Activated T-helper 2 cell treated with anti-CD3 and anti-CD28 coated beads, Interferon-gamma antibody, Interleukin-2, Interleukin-4, amounts not matched to agents 10 μg/mL and 5 μg/mL and 100 μg/mL, durations not matched to agents 14 hours and 24 hours and 36 hours (primary cell): Measurements from ENCODE around the gene REEP6. TPM values are rescaled to one million over a fixed set of nuclear protein-coding genes. Genes with fewer than 3 reads are reported as not detected.
A peak's percentile ranks its signal among the peaks of the same experiment; 100 is the strongest.

Experiments used
- DNase-seq: peaks from one replicate; pipeline ENCODE4 v3.0.0; 2021; ENCODE audit warnings: low spot score
- H3K27ac Mint-ChIP-seq: one replicate; pipeline ENCODE4 v1.8.0; 2021; ENCODE audit warnings: mixed read lengths
- H3K27me3 Mint-ChIP-seq: one replicate; pipeline ENCODE4 v1.8.0; 2021; ENCODE audit warnings: low read depth, mixed read lengths
- H3K36me3 Mint-ChIP-seq: one replicate; pipeline ENCODE4 v1.8.0; 2021; ENCODE audit warnings: low read depth, mixed read lengths
- H3K4me1 Mint-ChIP-seq: one replicate; pipeline ENCODE4 v1.8.0; 2021; ENCODE audit warnings: low read depth, mixed read lengths
- H3K4me3 Mint-ChIP-seq: one replicate; pipeline ENCODE4 v1.8.0; 2021; ENCODE audit warnings: low read depth, mild to moderate bottlenecking, moderate library complexity, mixed read lengths
- H3K9me3 Mint-ChIP-seq: one replicate; pipeline ENCODE4 v1.8.0; 2021; ENCODE audit warnings: mixed read lengths
- intact Hi-C: fragments of 100-400 bp; cut with micrococcal nuclease; formaldehyde crosslinking; loops from one replicate; pipeline ENCODE4 v1.15.1; 2023
- total RNA-seq: library from RNA; stranded (reverse); gene quantifications from 2 replicates; pipeline ENCODE4 v1.2.3, GENCODE V29; 2022

REEP6 gene
- total RNA-seq: 1.6 and 2.1 TPM in 2 replicates

DNA sequence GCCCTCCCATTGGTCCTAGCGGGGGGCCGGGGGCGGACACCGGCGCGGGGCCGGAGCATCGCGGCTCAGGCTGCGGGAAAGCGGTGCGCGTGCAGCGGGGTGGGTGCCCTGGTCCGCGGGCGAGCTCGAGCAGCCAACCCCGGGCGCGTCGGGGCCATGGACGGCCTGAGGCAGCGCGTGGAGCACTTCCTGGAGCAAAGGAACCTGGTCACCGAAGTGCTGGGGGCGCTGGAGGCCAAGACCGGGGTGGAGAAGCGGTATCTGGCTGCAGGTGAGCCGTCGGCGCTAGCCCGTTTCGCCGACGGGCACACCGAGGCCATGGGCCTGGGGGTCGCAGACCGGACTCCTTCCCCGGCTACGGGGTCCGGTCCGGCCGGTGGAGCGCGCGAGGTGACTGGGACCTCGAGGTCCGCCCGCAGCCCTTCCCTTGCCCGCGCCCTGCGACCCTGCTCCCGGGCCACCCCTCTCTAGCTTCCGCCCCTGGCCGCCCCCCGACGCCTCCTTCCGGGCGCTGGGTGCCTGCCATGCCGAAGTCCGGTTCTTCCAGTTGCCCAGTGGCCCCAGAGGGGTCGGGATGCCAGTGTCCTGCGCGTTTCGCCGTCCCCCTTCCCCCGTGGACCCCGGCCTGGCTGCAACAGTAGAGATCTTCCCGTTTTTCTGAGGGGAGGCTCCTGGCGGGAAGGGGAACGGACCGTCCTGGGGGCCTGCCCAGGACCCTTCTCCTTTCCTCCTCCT, at the start of gene REEP6:
Gene REEP6 (plus strand): TSS at position 68 of the 735 bp plus-strand sequence. CDS start 89 bp downstream, at position 157.
- H3K27ac Mint-ChIP-seq: peak within 1 kb of the TSS; percentile 81
- no peak for DNase-seq
- H3K27me3 Mint-ChIP-seq: peaks cover 9% of the 10 kb centered on the region
- H3K9me3 Mint-ChIP-seq: no peaks in the 10 kb centered on the region
- no peaks in the 10 kb centered on the region for H3K36me3 Mint-ChIP-seq
- H3K4me3 Mint-ChIP-seq: peak within 1 kb of the TSS; percentile 81
- H3K4me1 Mint-ChIP-seq: peaks cover 11% of the 10 kb centered on the region
- intact Hi-C loops: no loop called here

DNA sequence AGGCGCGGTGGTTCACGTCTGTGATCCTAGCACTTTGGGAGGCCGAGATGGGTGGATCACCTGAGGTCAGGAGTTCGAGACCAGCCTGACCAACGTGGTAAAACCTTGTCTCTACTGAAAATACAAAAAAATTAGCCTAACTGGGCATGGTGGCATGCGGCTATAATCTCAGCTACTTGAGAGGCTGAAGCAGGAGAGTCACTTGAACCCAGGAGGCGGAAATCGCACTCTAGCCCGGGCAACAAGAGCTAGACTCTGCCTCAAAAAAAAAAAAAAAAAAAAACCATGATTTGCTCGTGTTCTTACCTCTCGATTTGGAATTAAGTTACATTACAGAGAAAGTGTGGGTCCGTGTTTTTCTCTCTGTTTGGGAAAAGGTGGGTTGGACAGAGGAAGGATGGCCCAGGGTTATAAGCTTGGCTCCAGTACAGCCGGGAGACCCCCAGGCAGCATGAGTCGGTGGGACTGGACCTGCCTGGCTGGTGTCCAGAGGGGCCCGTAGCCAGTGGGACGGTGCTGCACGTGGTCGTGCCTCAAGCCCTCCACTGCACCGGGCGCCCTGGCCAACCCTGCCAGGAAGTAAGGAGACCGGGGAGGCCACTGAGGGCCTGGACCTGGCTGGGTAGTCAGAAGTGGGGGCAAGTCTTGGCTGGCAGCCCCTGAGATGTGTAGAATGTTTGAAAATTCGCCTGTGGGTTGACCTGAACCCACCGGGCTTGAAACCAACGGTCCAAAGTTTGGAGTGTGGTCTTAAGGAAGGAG, 49.1 kb upstream of the REEP6 start:
- Mint-ChIP-seq H3K36me3 (peaks cover 48% of the 10 kb centered on the region), H3K27me3 (peaks cover 3% of the 10 kb centered on the region), H3K9me3 (no peaks in the 10 kb centered on the region), H3K4me3 (peak overlapping the region; percentile 56), H3K4me1 (peaks cover 15% of the 10 kb centered on the region), H3K27ac (no peak overlapping the region)
- no peak for DNase-seq
- intact Hi-C loops: loop anchor here (10.0 kb wide), 1 partner anchor 73 kb away; the partner anchor contains the start of gene ADAMTSL5

DNA sequence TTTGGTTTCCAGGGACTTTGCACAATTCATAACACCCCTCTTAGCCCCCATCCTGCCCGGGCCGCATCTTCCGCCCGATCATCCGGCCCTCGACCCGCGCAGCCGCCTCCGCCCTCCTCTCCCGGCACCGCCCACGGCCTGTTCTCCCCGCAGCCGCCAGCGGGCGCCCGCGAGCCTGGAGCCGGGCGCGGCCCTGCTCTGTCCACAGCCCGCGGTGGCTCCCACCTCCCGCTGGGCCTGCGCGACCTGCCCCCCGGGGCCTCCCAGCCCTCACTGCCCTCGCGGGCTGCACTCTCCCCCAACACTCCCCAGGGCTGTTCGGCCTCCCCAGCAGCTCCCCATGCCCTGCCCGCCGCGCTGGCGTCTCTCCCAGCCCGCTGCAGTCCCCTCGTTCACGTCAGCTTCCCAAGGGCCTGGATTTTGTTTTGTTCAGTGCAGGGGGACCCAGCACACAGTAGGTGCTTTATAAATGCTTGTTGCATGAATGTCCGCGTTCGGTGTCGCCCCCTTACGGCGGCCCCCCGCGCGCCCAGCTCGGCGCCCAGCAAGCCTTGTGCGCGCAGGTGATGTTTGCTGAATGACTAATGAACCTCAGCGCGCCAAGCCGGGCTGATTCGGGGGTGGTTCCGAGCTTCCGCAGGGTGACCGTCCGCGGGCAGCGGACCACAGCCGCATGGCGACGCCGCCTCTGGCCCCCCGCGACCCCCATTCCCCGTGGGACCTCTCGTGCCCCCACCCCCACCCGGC, 45.6 kb upstream of the REEP6 start:
- peak; percentile 78 for DNase-seq
- no peak overlapping the region for H3K27ac Mint-ChIP-seq
- peaks cover 24% of the 10 kb centered on the region for H3K27me3 Mint-ChIP-seq
- H3K4me3 Mint-ChIP-seq: peak overlapping the region; percentile 63
- H3K4me1 Mint-ChIP-seq: peaks cover 4% of the 10 kb centered on the region
- peaks cover 25% of the 10 kb centered on the region for H3K36me3 Mint-ChIP-seq
- H3K9me3 Mint-ChIP-seq: no peaks in the 10 kb centered on the region
- intact Hi-C loops: loop anchor here (10.0 kb wide), 1 partner anchor 69 kb away; the partner anchor contains the start of gene ADAMTSL5

DNA sequence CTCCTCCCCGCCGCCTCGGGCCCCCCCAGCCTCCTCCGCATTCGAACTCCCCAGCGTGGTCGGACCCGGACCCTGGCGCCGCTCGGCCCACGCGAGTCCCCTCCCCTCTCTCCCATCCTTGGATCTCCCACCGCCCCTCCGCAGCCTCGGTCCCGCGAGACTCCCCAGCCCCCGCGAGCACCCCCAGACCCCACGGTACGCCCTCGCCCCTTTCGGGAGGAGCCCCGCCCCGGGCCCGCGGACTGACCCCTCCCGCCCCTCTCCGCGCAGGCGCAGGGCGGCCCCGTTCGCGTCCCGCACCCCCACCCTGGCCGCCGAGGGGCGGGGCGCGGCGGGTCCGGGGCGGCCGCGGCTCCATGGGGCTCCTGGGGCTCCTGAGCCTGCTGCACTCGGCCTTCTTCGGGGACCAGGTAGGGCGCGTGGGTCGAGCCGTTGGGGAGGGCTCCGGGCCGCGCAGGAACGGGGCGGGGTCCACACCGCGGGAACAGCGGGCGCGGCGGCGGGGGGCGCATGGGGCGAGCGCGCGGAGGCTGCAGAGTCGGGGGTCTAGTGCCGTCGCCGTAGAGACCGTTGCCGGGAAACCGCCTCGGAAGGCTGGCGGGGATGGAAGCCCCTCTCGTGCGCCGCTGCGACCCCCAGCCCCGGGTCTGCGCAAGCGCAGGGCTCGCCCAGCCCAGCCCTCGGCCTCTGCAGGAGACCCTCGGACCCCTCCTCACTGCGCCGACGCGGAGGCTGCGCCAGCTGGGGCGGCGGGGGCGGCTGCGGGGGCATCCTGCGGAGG, 44.9 kb upstream of the REEP6 start:
- H3K9me3 Mint-ChIP-seq: no peaks in the 10 kb centered on the region
- peaks cover 2% of the 10 kb centered on the region for H3K4me1 Mint-ChIP-seq
- H3K27me3 Mint-ChIP-seq: peaks cover 32% of the 10 kb centered on the region
- no peak for DNase-seq
- intact Hi-C loops: loop anchor here (10.0 kb wide), 1 partner anchor 69 kb away; the partner anchor contains the start of gene ADAMTSL5
- peaks cover 17% of the 10 kb centered on the region for H3K36me3 Mint-ChIP-seq
- no peak overlapping the region for H3K4me3 Mint-ChIP-seq
- H3K27ac Mint-ChIP-seq: no peak overlapping the region

DNA sequence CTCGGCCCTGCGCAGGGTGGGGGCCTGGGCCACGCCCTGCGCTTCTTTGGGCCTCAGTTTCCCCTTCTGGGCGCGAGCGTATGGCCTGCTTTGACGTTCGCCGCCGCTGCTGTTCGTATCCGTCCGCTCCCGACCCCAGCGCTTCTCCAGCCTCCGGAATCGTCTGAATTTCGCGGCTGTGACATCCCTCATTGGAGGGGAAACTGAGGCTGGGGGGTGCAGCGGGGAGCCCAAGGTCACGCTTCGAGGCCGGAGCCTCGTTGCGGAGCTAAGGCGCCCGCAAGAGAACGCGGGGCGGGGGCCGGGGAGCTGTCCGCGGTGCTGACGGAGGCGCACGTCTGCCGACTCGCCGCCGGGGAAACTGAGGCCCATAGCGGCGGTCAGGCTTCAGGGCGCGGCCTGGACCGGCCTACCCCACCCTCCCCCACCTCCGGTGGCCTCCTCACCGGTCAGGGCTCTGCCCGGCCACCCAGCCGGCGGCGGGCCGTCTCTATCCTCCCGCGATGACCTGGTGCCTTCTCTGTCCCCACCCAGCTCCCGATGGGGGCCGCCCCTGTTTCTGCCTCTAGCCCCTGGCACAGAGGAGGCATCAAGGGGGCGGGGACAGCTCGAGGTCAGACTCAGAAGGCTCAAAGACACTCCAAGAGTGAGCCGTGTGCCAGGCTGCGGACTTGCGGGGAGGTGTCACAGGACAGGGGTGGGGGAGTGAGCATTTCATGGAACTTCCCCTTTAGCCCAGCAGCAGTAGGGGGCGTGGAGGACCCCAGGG, 44.1 kb upstream of the REEP6 start:
- Mint-ChIP-seq H3K36me3 (peaks cover 10% of the 10 kb centered on the region), H3K27me3 (peaks cover 37% of the 10 kb centered on the region), H3K27ac (no peak overlapping the region), H3K9me3 (no peaks in the 10 kb centered on the region), H3K4me1 (peaks cover 2% of the 10 kb centered on the region), H3K4me3 (no peak overlapping the region)
- intact Hi-C loops: loop anchor here (10.0 kb wide), 1 partner anchor 68 kb away; the partner anchor contains the start of gene ADAMTSL5
- no peak for DNase-seq

DNA sequence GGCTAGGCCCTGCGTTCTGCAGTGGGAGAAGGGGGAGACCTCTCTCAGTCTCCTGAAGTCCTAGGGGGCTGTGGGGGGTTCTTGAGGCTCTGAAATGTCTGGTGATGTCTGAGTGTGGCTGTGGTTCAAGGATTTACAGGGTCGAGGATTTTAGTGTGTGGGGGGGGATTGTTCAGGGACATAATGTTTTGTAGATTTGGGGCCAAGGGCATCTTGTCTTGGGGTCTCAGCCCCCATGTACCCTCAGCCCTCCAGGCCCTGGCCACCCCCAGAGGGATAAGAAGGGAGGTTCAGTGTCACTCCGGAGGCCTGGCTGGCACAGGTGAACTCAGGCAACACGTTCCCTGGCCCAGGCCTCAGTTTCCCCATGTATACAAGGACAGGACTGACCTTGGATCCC, 43.5 kb upstream of the REEP6 start:
- Mint-ChIP-seq H3K9me3 (no peaks in the 10 kb centered on the region), H3K36me3 (peaks cover 4% of the 10 kb centered on the region), H3K4me3 (no peak overlapping the region), H3K4me1 (peaks cover 2% of the 10 kb centered on the region), H3K27ac (no peak overlapping the region), H3K27me3 (peaks cover 39% of the 10 kb centered on the region)
- DNase-seq: no peak
- intact Hi-C loops: loop anchor here (10.0 kb wide), 1 partner anchor 67 kb away; the partner anchor contains the start of gene ADAMTSL5

DNA sequence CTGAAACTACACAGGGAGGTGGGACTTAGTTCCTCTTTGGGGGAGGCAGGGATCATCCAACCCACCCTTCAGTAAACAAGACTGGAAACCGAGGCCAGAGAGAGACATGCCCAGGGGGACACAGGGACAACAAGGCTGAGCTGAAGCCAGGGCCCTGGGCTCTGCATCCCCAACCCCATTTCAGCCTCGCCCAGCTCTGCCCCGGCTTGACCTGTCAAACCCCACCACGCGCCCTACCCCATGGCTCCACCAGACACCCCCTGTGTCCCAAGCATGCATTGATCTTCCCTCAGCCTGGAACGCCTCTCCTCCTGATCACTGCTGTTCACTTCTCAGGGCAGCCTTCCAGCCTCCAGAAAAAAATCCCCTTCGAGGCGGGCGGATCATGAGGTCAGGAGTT, 43.0 kb upstream of the REEP6 start:
- intact Hi-C loops: loop anchor here (10.0 kb wide), 1 partner anchor 67 kb away; the partner anchor contains the start of gene ADAMTSL5
- H3K27me3 Mint-ChIP-seq: peaks cover 44% of the 10 kb centered on the region
- DNase-seq: no peak
- H3K36me3 Mint-ChIP-seq: no peaks in the 10 kb centered on the region
- H3K9me3 Mint-ChIP-seq: no peaks in the 10 kb centered on the region
- H3K4me3 Mint-ChIP-seq: no peak overlapping the region
- no peak overlapping the region for H3K27ac Mint-ChIP-seq
- H3K4me1 Mint-ChIP-seq: peaks cover 2% of the 10 kb centered on the region

DNA sequence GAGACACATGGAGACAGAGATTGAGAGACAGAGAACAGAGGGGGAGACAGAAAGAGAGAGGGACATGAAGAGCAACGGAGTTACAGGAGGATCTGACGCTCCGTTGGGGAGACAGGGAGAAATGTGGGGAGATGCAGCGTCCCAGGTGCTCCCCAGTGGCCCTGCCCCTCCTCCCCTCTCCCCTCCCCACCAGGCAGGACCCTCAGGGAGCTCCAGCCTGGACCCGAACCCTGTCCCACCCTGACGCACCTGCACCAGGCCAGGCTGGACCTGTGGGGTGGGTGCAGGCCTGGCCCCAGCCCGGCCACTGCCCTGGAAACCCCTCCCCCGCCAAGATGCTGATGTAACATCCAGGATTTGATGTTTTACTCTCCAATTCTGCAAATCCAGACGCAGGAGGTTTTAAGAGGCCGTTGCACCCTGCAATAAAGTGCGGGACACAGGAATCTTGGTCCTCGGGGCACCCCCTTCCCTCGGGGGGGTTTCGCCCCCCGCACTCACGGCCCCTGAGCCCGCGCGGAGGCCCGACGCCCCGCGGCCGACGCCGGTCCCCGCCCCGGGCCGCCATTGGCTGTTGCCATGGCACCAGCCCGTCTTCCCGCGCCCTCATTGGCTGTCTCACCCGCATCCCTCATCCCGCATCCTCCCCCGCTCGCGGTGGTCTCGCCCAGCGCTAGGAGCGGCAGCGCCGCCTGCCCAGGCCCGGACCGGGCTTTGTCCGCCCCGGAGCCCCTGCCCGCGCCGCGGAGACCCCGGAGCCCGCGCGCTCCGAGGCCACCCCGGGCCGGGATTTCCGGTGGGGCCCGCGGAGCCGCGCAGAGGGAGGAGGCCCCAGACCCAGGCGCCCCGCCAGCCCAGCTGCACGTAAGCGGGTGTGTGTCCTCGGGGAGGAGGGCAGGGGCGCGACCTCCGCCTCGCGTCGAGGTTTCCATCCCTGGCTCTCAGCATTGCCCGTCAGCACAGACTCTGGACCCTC, 41.2 kb upstream of the REEP6 start, which contains the start of gene APC2:
Gene APC2 (plus strand): TSS at position 655 of the 976 bp plus-strand sequence. CDS start 2,881 bp downstream, outside the sequence.
- no peak for DNase-seq
- Mint-ChIP-seq H3K27me3 (peaks cover 51% of the 10 kb centered on the region), H3K4me1 (peaks cover 2% of the 10 kb centered on the region), H3K4me3 (no peak within 1 kb of the TSS), H3K27ac (no peak within 1 kb of the TSS), H3K9me3 (no peaks in the 10 kb centered on the region), H3K36me3 (no peaks in the 10 kb centered on the region)
- intact Hi-C loops: loop anchor here (10.0 kb wide), 1 partner anchor 65 kb away; the partner anchor contains the start of gene ADAMTSL5

DNA sequence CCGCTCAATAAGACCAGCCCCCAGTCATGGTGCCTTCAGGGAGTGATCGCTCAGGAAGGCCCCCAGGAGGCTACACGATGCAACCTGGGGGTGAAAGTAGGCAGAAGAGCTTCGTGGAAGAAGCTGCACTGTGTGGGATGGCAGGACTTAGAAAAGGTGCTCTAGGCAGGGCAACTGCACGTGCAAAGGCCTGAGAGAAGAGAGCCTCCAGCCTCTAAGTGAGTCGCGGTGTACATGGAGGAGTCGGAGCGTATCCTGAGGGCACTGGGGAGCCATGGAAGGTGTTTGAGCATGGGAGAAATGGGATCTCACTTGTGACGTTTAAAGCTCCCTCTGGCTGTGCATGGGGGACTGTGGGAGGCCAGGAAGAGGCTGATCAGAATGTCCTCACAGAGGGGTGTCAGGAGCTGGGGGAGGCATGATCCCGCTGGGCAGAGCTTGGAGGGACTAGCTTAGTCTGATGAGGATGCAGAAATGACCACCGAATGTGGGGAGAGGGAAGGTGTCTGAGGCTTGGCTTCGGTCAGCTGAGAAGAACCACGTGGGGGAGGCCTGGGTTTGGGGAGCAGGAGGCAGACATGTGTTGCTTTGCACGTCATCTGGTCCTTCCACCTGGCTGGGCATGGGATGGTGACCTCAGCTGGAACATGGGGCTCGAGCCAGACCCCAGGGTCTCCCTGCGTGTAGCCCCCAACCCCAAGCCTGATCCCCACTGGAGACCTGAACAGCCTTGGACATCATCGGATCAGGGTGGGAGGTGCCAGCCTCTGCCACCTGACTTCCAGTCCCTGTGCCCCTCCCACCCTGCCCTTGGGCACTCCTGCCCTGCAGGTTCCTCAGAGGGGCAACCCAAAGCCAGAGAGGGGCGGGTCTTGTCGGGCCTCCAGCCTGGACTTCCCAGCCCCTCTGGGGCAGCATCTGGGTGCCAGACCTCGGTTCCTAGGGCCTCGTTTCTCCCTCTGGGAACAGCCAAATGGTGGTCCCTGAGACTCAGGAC, 39.9 kb upstream of the REEP6 start:
- intact Hi-C loops: no loop called here
- Mint-ChIP-seq H3K27me3 (peaks cover 59% of the 10 kb centered on the region), H3K27ac (no peak overlapping the region), H3K9me3 (no peaks in the 10 kb centered on the region), H3K36me3 (no peaks in the 10 kb centered on the region), H3K4me1 (peaks cover 4% of the 10 kb centered on the region), H3K4me3 (no peak overlapping the region)
- no peak for DNase-seq
